Keratinocyte (primary cell): Measurements from ENCODE around the gene DUSP5. TPM values are rescaled to one million over a fixed set of nuclear protein-coding genes. Genes with fewer than 3 reads are reported as not detected.

Experiments
- DNase-seq: peaks from one replicate; pipeline ENCODE4 v3.0.0-alpha.2; 2011; ENCODE audit warnings: low read depth, missing footprints, low spot score
- FAIRE-seq: peaks from 2 replicates; lab custom pipeline; 2011; peaks lifted over from hg19 to GRCh38; lab: Jason Lieb, UNC
- H2AFZ ChIP-seq: 2 replicates; pipeline ENCODE4 v1.6.0; 2012; ENCODE audit warnings: low read length, control low read depth, inconsistent platforms; ENCODE audit not compliant: control insufficient read depth
- H3K27ac ChIP-seq: 2 replicates; pipeline ENCODE4 v1.5.1; 2011; ENCODE audit warnings: low read length; ENCODE audit not compliant: control insufficient read depth, insufficient read depth
- H3K27me3 ChIP-seq: 3 replicates; pipeline ENCODE4 v1.6.0; 2011; ENCODE audit warnings: low read length; ENCODE audit not compliant: control insufficient read depth, insufficient read depth; ENCODE audit errors: extremely low read depth
- H3K36me3 ChIP-seq, 2 experiments: 2 replicates in 1 of 2; 3 replicates in 1 of 2; pipeline ENCODE4 v1.5.1; 2011; ENCODE audit warnings: low read length in 2 of 2, mild to moderate bottlenecking in 1 of 2; ENCODE audit not compliant: control insufficient read depth in 2 of 2, insufficient read depth in 2 of 2; ENCODE audit errors: extremely low read depth in 1 of 2
- H3K4me1 ChIP-seq: 3 replicates; pipeline ENCODE4 v1.5.1; 2011; ENCODE audit warnings: low read length; ENCODE audit not compliant: control insufficient read depth, insufficient read depth; ENCODE audit errors: extremely low read depth
- H3K4me2 ChIP-seq: 3 replicates; pipeline ENCODE4 v1.6.0; 2011; ENCODE audit warnings: low read depth, low read length; ENCODE audit not compliant: control insufficient read depth, insufficient read depth; ENCODE audit errors: extremely low read depth
- H3K4me3 ChIP-seq, 3 experiments: fragments of 200-600 bp in 1 of 3; sonication (generic) in 1 of 3; 2 replicates in 2 of 3; 3 replicates in 1 of 3; pipeline ENCODE4 v1.5.1; 2011 to 2016; ENCODE audit warnings: low read length in 3 of 3, mild to moderate bottlenecking in 3 of 3, control low read depth in 2 of 3, inconsistent platforms in 1 of 3, low read depth in 1 of 3, mixed read lengths in 1 of 3, mixed run types in 1 of 3, moderate library complexity in 1 of 3; ENCODE audit not compliant: control insufficient read depth in 2 of 3, insufficient read depth in 2 of 3; ENCODE audit errors: extremely low read depth in 1 of 3
- H3K79me2 ChIP-seq: 2 replicates; pipeline ENCODE4 v1.6.0; 2012; ENCODE audit warnings: low read length; ENCODE audit not compliant: control insufficient read depth, insufficient read depth
- H3K9ac ChIP-seq: 3 replicates; pipeline ENCODE4 v1.6.0; 2011; ENCODE audit warnings: low read length; ENCODE audit not compliant: control insufficient read depth, insufficient read depth; ENCODE audit errors: extremely low read depth
- H3K9me1 ChIP-seq: 3 replicates; pipeline ENCODE4 v1.6.0; 2011; ENCODE audit warnings: low read length; ENCODE audit not compliant: control insufficient read depth, insufficient read depth; ENCODE audit errors: extremely low read depth
- H3K9me3 ChIP-seq: 2 replicates; pipeline ENCODE4 v1.5.1; 2012; ENCODE audit warnings: low read depth, low read length; ENCODE audit not compliant: control insufficient read depth
- H4K20me1 ChIP-seq: 3 replicates; pipeline ENCODE4 v1.6.0; 2011; ENCODE audit warnings: low read length; ENCODE audit not compliant: control insufficient read depth, insufficient read depth; ENCODE audit errors: extremely low read depth
- CTCF ChIP-seq, 3 experiments: IDR thresholded peaks in 1 of 3; conservative IDR thresholded peaks in 1 of 3; optimal IDR thresholded peaks in 1 of 3; 2 replicates in 2 of 3; 3 replicates in 1 of 3; pipeline versions ENCODE3 to v1.5.1; 2011; ENCODE audit warnings: low read length in 3 of 3, mild to moderate bottlenecking in 3 of 3, moderate library complexity in 2 of 3, control low read depth in 1 of 3, inconsistent platforms in 1 of 3; ENCODE audit not compliant: insufficient read depth in 2 of 3; ENCODE audit errors: extremely low read depth in 1 of 3
- EZH2 ChIP-seq: IDR thresholded peaks from one replicate; pipeline ENCODE4 v1.6.1; 2012; ENCODE audit warnings: inconsistent platforms, mild to moderate bottlenecking, low read length, moderate library complexity
- dilution Hi-C: fragments of 300-500 bp; cut with MboI; formaldehyde crosslinking; loops from one replicate; pipeline ENCODE4 v1.7.0; 2020; ENCODE audit warnings: low sequenced_read_pairs; ENCODE audit not compliant: extremely low pct_ligation_motif_present
- polyA plus RNA-seq, 5 experiments: library from polyadenylated mRNA; depleted of rRNA in 3 of 5; stranded (reverse) in 3 of 5; stranded (forward) in 1 of 5; unstranded in 1 of 5; fragments of >200 nt; gene quantifications; 1 replicate in 1 of 5; 2 replicates in 3 of 5; 3 replicates in 1 of 5; pipeline versions ENCODE4 v1.2.1 to v1.2.3, GENCODE V29; 2011 to 2012; ENCODE audit warnings: missing spikeins in 2 of 5, low read depth in 1 of 5, low replicate concordance in 1 of 5

Gene DUSP5
- polyA plus RNA-seq, 1 donor (not counting 4 experiments of a cell fraction or from before 2014, with no cell fraction given) = 49.6 TPM

- no peak overlapping the region for H3K27ac ChIP-seq
- no peak overlapping the region for H3K9ac ChIP-seq
- H3K79me2 ChIP-seq = no peaks in the 10 kb centered on the region
- FAIRE-seq = no peak
- H3K4me2 ChIP-seq = no peak overlapping the region
- no peaks in the 10 kb centered on the region for H4K20me1 ChIP-seq
- TF ChIP-seq CTCF (optimal IDR thresholded peaks at IDR 0.05 in 1 of 3, IDR thresholded peaks at IDR 0.05 in 1 of 3, conservative IDR thresholded peaks at IDR 0.05 in 1 of 3; ENCODE audit: extremely low read depth in 1 of 3, insufficient read depth in 2 of 3, low read length in 3 of 3) (no peak), EZH2 (no peak)
- H3K9me3 ChIP-seq = no peaks in the 10 kb centered on the region
- no peaks in the 10 kb centered on the region for H3K36me3 ChIP-seq
- dilution Hi-C loops = no loop called here
- H3K27me3 ChIP-seq = no peaks in the 10 kb centered on the region
- no peaks in the 10 kb centered on the region for H3K9me1 ChIP-seq
- no peak overlapping the region for H3K4me3 ChIP-seq
- H3K4me1 ChIP-seq = no peaks in the 10 kb centered on the region
- DNase-seq = no peak
- H2AFZ ChIP-seq = no peak overlapping the region
These were observed 47.3 kb downstream of the DUSP5 start for GRCh38 chr10:110544958-110545537.

GRCh38 chr10:110546077-110546476, 48.4 kb downstream of the DUSP5 start:
- H4K20me1 ChIP-seq = no peaks in the 10 kb centered on the region
- dilution Hi-C loops = no loop called here
- no peaks in the 10 kb centered on the region for H3K27me3 ChIP-seq
- no peak for DNase-seq
- no peak overlapping the region for H3K27ac ChIP-seq
- FAIRE-seq = no peak
- H3K9me3 ChIP-seq = no peaks in the 10 kb centered on the region
- no peaks in the 10 kb centered on the region for H3K4me1 ChIP-seq
- TF ChIP-seq EZH2 (no peak), CTCF (optimal IDR thresholded peaks at IDR 0.05 in 1 of 3, IDR thresholded peaks at IDR 0.05 in 1 of 3, conservative IDR thresholded peaks at IDR 0.05 in 1 of 3; ENCODE audit: extremely low read depth in 1 of 3, insufficient read depth in 2 of 3, low read length in 3 of 3) (no peak)
- H2AFZ ChIP-seq = no peak overlapping the region
- no peak overlapping the region for H3K4me3 ChIP-seq
- H3K9me1 ChIP-seq = no peaks in the 10 kb centered on the region
- no peak overlapping the region for H3K9ac ChIP-seq
- H3K79me2 ChIP-seq = no peaks in the 10 kb centered on the region
- no peak overlapping the region for H3K4me2 ChIP-seq
- H3K36me3 ChIP-seq = no peaks in the 10 kb centered on the region
